T-helper 1 cell (primary cell): ENCODE measurements around the gene PTPN5.
"Not testable (repeated sequence)": the region's sequence is repeated elsewhere in the genome, so short reads cannot be mapped to it uniquely, and the experiment has no call there.

ENCODE experiments used
- DNase-seq, 5 donors: peaks; one replicate each; pipeline ENCODE4 v3.0.0-alpha.2; 2012 to 2020
- total RNA-seq, 4 donors: gene quantifications; one replicate each; lab custom pipeline; 2026; lab: John Stamatoyannopoulos, UW

The PTPN5 gene
- total RNA-seq, result 0 reads per million in 4 donors

DNA sequence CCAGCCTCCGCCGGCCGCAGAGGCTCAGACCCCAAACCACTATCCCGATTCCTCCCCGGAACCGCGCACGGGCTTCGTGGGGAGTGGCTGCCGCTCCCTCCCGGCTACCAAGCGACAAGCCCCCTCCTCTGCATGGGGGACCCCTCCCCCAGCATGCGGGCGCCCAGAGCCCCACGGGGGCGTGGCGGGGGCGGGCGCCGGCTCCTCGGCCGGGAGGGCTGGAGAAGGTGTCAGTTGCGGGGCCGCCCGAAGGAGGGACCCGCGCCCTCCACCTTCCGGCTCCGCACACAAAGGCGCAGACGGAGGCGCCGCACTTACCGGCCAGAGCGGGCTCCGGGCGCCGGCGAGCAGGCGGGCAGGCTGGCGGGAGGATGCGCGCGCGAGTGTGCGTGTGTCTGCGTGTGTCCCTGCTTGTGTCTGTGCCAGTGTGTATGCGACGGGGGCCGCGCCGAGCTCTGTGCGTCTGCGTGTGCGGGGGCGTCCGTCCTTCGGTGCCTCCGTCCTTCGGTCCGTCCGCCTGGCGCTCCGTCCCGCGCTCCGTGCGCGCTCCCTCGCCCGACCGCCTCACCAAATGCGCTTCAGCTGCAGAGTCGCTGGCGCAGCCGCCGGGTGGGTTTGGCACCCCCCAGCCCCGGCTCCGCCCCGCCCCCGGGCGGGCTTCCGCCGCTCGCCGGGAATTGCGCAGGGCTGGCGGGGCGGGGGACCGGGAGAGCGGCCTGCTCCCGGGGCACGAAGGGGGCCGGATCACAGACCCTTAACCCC lies at the start of gene PTPN5:
PTPN5 (minus strand) TSS at position 592 of the 762 bp plus-strand sequence. CDS start 19,840 bp downstream, outside the sequence.
- no peak for DNase-seq

DNA sequence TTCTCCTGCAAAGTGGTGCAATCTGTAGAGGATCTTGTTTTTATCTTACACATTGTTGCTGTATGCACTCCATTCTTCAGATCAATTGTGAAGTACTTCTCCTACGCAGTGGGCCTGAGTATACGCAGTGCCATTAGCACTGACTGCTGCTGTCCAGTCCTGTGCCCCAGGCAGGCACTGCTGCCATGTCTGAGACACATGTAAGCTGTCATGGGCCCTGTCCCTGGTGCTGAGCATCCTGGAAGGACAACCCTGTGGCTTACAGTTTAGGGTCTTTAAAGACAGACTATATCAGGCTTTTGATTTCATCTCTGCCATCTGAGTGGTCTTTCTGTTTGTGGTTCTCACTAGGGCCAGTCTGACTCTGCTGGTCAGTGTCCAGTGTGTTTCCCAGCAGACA lies 44.8 kb upstream of the PTPN5 start:
- DNase-seq, result no peak

DNA sequence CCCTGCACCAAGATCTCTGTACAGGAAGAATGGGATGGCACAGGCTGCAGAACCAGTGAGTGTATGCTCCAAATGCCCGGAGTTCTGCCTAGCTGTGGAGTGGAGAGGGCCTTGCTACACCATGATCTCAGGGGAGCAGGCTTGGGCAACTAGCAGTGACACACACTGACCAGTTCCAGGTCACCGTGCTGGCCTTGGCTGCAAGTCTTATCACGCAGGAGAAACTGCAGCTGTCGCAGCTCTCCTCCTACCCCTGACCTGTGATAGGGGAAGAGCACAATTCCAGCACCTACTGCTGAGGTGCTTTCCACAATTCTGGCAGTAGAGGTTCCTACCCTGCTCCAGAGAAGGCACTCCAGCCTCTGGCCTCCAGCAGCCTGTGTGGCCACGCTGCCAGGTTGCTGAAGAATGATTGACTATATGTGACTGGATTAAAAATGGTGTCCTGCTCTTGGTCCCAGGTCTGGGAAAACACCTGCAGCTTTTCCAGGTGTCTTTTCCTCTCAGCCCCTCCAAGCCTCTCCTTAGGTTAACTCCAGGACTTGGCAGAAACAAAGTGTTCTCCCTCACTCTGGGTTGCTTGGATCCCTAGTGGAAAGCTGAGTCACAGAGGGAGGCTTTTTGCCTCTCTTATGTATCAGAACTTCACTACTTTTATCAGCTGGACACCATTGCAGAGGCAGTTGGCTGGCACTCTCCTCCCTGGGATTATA lies 43.3 kb upstream of the PTPN5 start:
- no peak for DNase-seq

DNA sequence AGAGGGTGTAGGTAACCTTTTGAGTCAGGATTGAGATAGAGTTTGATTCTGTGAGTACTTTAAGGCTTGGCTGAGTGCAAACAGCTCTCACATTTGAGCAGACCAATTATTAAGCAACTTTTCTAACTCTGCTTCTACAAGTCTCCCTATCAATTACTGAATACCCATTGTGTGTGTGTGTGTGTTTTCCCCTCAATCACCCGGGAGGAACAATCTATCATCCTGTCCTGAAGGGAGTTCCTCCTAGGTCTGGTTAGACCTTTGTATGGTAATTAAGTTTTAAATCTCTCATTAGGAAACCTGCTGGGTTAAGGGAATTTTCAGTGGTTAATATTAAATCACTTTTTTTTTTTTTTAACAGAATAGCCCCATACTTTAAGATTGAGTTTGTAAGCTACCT lies 28.6 kb upstream of the PTPN5 start:
- DNase-seq, result not testable (repeated sequence)

DNA sequence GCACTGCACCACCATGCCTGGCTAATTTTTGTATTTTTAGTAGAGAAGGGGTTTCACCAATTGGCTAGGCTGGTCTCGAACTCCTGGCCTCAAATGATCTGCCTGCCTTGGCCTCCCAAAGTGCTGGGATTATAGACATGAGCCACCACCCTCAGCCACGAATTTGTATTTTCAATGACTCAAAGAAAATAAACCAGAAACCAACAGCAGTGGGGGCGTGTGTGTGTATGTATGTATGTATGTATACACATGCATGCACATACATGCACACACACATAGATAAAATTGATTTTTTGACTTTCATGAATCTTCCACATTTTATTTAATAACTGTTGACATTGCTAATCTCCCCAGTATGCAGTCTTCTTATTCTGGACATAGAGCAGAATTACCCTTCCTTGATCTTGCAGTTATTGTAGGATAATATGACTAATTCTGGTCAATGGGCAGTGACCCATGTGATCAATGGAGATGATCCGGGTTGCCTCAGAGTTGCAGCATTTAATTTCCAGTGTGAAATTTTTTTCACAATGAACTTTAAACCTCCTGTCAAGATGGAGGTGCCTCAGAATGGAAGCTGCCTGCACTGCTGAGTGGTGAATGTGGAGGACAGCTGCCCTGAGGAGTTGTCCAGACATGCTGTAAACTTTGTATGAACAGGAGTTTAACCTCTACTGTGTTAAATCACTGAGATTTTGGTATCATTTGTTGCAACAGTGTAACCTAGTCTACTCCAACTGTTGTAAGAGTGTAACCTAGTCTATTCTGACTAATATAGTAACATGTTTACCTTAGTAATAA lies 12.8 kb upstream of the PTPN5 start:
- no peak for DNase-seq

DNA sequence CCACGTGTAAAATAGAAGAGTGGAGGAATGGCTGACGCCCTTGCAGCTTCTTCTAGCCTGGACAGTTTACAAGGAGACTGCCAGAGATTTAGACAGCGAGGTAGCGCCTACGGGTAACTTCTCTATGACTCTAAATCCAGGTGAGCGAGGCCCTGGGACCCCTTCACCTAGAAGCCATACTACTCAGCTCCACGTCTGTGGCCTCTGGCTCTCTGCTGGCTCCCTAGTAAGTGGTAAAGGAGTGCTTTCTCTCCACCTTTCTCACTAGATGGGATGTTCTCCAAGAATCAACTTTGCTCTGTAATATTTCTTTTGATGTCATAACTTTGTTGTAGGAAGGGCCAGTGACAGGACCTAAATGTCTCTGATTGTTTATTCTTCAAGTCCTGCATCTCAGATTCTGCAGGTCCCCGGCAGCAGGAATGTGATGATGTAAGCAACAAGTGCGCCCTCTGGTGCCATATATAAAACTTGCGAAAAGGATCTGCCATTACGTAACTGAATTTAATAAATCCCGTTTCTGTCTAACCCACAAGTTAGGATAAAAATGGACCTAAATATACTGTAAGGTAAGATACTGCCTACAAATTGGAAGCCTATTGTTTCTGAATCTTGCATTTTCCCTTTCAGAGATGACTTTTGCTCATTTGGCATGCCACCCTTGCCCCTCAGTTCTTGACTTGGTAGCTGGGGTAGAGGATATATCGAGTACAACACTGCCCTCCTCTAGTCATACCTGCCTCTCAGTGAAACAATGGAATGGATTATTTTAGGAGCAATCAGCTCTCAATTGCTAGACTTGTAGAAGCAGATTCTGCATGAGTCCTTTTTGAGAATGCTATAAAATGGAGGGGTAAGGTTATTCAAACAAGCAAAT lies 11.0 kb upstream of the PTPN5 start:
- DNase-seq, result peak in 2 of 5 donors; percentile 27 to 64

DNA sequence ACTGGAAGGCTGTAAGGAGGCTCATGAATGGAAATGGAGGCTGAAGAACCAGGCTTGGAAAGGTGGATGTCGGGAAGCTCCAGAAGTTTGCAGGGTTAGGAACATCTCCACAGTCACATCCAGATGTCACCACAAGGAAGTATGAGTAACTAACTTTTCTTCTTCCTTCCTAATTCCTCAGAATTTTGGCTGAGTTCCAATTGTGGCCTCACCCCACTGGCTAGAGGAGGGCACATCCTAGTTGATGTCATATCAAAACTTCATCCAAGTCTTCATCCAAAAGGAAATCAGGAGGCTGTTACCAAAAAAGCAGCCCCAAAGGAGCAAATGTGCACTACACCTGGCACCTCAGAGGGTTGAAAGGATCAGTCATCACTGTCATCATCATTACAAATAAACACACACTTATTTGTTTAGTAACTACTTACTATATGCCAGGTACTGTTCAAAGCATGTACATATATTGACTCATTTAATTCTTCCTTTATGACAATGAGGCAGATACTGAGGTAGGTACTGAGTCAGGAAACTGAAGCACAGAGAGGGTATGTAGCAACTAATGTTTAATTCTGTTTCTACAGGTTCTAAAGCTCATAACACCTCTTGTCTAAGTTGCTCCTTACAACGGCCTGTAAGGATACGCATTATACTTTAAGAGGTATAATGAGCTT lies 7.3 kb upstream of the PTPN5 start:
- peak in 1 of 5 donors; percentile 37 for DNase-seq

DNA sequence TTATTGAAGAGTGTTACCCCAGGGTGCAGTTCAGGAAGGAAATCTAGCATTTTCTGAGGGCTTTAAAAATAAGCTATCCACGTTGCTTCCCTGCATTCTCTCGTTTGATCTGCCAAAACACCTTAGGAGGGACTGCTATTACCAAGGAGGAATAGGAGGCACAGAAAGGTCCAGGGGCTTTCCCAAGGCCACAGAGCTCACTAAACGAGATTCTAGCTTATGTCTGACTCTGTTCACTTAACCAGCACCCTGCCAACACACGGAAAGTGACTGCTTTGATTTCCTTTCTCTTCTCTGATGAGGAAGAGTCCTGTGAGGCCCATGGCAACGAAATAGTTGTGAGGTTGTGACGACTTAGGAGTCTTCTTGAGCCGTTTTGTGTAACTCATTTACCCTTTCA lies 3.4 kb upstream of the PTPN5 start:
- DNase-seq, result no peak

DNA sequence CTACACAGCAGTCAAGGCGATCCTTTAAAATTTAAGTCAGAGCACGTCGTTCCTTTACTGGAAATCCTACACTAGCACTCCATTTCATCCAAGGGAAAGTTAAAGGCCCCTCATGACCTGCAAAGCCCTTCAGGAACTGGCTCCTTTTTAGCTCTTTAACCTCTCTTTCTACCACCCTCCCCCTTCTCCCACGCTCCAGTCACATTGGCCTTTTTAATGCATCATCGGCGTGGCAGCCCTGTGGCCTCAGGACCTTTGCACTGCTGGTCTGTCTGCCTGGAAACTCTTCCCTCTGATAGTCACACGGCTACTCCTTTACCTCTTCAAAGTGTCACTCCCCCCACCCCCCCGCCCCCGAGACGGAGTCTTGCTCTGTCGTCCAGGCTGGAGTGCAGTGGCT lies 1.2 kb upstream of the PTPN5 start:
- DNase-seq, result no peak

DNA sequence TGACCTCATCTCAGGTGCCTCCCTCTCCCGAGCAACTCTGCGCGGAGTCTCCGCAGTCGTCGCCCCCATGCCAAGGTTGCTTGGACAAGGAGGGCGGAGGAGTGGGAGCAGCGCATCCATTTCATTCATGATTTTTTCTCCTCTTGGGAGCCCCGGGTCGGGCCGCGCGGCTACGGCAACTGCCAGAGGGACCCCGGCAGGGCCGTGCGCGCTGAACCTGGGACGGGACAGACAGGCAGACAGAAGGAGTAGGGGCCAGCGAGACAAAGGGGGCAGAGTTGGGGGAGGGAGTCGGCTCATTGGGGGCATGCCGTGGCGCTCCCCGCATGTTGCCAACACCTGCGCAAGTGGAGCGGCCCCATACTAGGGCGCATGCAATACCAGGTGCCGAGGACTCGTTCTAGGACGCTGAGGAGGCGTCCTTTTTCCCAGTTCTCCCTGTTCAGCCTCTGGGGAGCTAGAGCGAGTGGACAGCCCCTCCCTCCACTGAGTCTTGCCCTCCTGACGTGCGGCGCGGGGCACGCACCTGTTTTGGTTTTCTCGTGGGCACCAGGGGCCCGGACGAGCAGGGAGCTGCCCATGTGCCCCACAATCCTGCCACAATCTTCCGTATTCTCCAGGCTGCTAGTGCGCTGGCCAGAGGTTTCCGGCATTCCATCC lies 501 bp upstream of the PTPN5 start:
- DNase-seq, result no peak

DNA sequence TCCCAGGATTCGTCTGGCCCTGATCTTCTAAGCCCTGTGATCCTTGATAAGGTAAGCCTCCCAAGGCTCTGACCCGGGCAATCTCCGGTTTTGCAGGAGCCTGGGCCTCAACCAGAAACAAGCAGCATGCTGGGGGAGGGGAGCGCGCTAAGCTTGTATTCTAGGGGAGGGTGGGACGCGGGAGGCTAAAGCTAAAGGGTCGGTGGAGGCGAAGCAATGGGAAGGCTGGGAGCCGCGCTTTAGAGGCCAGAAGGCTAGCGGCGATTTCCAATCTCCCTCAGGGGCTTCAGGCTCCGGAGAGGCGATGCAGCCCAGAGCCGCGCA lies 753 bp downstream of the PTPN5 start:
- no peak for DNase-seq

DNA sequence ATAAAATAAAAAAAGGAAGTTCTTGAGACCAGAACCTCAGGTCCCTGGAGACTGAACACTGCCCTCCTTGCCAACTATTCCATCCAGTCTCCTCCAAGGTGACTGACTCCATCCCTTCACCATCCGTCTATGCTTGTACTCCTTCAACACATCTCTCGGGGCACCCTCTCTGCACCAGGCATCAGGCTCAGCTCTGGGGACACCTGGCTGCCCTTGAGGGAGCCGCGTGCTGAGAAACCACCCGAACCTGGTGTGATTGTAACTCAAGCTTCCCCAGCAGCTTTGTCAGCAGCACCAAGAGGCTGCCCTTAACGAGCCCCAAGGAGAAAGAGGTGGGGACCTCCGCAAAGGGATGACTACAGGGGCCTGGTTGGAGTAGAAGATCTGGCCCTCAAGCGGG lies 1.7 kb downstream of the PTPN5 start:
- no peak for DNase-seq

DNA sequence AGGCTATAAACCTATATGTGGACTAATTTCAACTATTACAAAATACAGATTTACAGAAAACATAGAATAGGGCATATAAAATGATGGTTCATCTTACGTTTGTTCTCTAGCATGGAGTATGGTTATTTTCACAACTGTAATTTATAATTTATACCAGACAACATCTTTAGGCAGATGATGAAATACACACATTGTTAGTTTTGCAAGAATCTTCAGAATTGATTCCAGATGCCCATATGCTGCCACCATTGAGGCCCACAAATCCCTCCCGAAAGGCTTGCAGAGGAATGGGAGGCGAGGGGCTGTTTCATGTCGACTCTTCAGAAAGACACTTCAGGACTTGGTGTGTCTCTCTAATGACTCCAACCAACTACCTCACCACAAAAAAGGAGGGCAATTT lies 6.2 kb downstream of the PTPN5 start:
- DNase-seq, result no peak

DNA sequence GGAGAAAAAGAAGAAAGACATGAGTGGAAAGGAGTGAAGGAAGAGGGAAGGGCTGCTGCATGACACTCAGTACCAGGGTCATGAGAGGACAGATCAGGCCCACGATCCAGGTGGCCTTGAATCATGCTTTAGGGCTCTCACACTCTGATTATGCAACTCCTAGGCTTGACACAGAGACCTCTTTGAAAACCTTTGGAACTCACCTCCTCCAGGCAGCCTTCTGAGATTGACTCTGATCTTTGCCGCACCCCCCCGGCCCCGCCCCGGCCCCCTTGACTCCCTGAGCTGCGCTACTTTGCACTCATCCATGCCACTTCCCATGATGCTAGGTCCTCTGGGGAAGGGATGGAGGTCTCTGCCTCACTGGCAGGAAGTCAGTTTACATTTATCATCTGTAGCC lies 10.7 kb downstream of the PTPN5 start:
- no peak for DNase-seq

DNA sequence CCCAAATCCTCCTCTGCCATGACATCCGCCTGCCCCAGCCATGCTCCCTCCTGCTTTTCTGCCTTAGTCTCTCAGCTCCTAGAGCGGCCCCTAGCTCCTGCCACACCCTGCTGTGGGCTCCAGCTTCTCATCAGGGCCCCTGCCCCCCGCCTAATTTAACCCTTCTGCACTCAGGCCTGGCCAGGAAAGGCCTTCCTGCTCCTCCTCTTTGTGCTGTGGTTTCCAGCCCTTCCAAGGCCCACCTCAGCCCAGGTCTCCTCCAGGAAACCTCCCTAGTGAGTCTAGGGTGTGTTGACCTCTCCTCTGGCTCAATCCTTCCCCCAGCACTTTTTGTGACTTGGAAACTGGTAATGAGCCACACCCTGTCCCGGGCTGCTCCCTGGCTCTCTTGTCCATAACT lies 11.3 kb downstream of the PTPN5 start:
- no peak for DNase-seq

DNA sequence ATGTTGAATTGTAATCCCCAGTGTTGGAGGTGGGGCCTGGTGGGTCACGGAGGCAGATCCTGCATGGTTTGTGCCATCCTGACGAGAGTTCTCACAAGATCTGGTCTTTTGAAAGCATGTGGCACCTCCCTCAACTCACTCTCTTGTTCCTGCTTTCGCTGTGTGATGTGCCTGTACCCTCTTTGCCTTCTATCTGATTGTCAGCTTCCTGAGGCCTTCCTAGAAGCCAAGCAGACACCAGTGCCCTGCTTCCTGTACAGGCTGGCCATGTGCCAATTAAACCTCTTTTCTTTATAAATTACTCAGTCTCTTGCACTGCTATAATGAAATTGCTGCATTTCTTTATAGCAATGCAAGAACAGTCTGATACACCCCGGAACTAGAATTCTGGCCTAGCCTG lies 13.1 kb downstream of the PTPN5 start:
- peak in 1 of 5 donors; percentile 82 for DNase-seq

DNA sequence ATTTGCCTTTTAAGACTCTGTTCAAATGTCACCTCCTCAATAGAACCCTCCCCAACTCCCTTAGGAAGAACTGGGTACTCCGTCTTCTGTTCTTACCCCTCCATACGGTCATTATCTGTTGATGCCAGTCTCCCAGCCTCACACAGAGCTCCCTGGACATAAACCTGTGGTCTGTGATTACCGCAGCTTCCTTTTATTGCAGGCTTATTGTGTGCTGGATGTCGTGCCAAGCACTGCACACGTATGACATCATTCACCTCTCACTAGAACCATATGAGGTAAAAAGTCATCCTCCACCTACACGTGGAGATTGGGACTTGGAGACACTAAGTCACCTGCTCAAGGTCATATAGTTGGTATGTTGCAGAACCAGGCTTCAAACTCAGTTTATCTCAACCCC lies 15.3 kb downstream of the PTPN5 start:
- peak in 1 of 5 donors; percentile 15 for DNase-seq

DNA sequence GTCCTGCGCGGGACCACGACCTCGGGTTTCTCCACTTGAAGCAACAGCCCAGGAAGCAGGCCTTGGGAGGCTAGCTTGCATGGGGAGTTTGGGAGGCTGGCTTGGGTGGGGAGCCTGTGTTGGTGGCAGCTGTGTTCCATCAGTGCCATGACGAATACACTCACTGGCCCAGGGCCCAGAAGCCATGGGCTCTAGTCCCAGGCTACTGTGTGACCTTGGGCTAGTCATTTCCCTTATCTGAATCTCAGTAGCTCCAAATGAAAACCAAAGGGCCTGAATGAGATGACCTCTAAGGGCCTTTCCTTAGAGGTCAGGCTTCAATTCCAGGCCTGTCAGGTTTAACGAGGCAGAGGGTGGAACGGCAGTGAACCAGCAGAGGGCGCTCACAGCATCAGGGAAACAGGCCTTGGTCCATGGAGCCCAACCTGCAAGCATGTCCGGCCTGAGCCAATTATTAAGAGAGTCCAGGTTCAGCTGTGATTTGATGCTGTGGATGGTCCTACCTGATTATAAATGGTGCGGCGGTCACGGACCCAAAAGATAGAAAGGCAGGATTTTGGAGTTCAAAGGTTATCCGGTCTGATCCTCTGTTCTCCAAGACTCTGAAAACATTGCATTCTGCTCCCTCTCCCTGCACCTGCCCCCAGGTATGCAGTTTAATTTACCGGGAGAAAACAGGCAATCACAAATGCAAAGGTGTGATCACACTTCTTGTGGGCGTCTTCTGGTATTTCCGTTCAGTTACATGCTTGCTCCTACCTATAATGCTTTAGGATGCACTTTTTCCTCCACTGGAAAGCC lies 15.9 kb downstream of the PTPN5 start:
- peak in 4 of 5 donors; percentile 21 to 62 (median 34) for DNase-seq

DNA sequence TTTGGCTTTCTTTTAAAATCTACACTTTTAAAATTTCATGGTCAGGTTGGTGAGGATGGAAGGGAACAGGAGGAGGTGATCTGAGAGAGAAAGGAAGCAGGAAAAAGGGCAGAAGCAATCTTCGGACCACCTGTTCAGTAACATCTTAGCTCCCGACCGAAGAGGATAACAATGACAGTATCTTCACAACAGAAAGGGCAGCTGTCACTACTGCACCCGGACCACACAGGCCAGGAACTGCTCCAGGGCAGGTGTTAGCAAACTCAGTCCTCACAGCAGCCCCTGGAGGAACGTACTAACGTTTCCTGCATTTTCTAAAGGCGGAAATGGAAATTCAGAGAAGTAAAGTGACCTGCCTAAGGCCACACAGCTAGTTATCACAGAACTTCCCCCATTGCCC lies 16.8 kb downstream of the PTPN5 start:
- DNase-seq, result no peak

DNA sequence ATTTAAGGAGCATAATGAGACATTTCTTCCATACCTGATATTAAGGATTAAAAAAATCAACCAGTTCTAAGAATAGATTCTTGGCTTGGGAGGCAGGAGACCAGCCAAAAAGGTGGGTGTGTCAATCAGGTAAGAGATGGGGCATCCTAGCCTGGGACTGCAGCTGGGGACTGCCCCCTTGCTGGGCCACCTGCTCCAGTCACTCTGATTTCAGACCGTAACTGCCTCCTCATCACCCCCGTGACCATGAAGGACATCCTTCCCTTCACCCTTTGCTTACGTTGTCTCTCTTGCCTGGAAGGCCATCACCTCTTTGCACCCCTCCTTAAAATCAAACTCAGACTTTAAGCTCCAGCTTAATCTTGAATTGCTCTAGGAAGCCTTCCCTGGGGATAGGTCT lies 17.9 kb downstream of the PTPN5 start:
- DNase-seq, result no peak

DNA sequence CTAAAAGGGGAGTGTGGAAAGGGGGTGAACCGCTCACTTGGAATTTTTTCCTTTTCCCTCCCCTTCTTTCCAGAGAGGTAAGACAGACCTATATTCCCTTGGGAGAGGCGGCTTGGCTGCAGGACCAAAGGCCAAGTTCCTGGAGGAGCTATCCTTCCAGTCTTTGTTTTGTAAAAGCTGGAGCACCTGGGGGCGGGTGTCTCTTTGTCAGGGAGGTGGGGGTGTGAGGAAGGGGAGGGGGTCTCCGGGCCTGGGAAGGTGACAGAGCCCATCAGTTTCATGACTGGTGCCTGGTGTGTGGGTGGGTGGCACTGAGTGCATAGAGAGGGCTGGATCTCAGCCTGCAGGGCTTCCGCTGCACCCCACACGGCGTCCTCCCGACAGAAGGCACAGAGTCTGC lies 18.5 kb downstream of the PTPN5 start:
- no peak for DNase-seq
